Endothelial cell of umbilical vein (primary cell): ENCODE measurements around the gene DECR2. TPM values are rescaled to one million over a fixed set of nuclear protein-coding genes. Genes with fewer than 3 reads are reported as not detected.

Source experiments
- BruUV-seq: library from RNA; stranded (reverse); fragments of 400-500 nt; replicated peaks from 2 replicates; lab custom pipeline; 2021; lab: Mats Ljungman, UMichigan
- CTCF ChIA-PET: fragments of 300-600, 350-600 bp; sonication (Branson Sonifier 250); formaldehyde crosslinking; loops from one replicate; lab custom pipeline; 2021; ENCODE audit warnings: antibody characterized with exemption, inconsistent platforms; lab: Charles Lee
- POLR2A ChIA-PET: fragments of 300-600, 350-600 bp; sonication (Branson Sonifier 250); formaldehyde crosslinking; loops from one replicate; lab custom pipeline; 2021; ENCODE audit warnings: antibody characterized with exemption, inconsistent platforms; lab: Charles Lee
- DNase-seq: peaks from one replicate; pipeline ENCODE4 v3.0.0-alpha.2; 2011; ENCODE audit warnings: low read depth, low spot score
- FAIRE-seq: peaks from 2 replicates; lab custom pipeline; 2011; peaks lifted over from hg19 to GRCh38; lab: Jason Lieb, UNC
- H2AFZ ChIP-seq: 2 replicates; pipeline ENCODE4 v1.6.0; 2012; ENCODE audit warnings: low read depth, low read length, control low read depth, inconsistent platforms
- H3K27ac ChIP-seq: 2 replicates; pipeline ENCODE4 v1.5.1; 2011; ENCODE audit warnings: low read depth, mild to moderate bottlenecking, control low read depth, low read length, moderate library complexity; ENCODE audit not compliant: insufficient read depth
- H3K27me3 ChIP-seq, 2 experiments: 2 replicates each; pipeline versions ENCODE4 v1.6.0 to v1.6.1; 2011; ENCODE audit warnings: low read length in 2 of 2, mixed read lengths in 1 of 2; ENCODE audit not compliant: control insufficient read depth in 2 of 2, insufficient read depth in 2 of 2
- H3K36me3 ChIP-seq, 2 experiments: 2 replicates in 1 of 2; 3 replicates in 1 of 2; pipeline ENCODE4 v1.5.1; 2011; ENCODE audit warnings: low read length in 2 of 2, mild to moderate bottlenecking in 1 of 2, moderate library complexity in 1 of 2; ENCODE audit not compliant: control insufficient read depth in 2 of 2, insufficient read depth in 2 of 2; ENCODE audit errors: extremely low read depth in 1 of 2
- H3K4me1 ChIP-seq: 3 replicates; pipeline ENCODE4 v1.5.1; 2011; ENCODE audit warnings: mild to moderate bottlenecking, low read length; ENCODE audit not compliant: control insufficient read depth, insufficient read depth; ENCODE audit errors: extremely low read depth
- H3K4me2 ChIP-seq: 2 replicates; pipeline ENCODE4 v1.6.1; 2011; ENCODE audit warnings: low read length, control low read depth, mixed read lengths; ENCODE audit not compliant: insufficient read depth
- H3K4me3 ChIP-seq, 3 experiments: fragments of 200-600 bp in 1 of 3; sonication (generic), shearing (Covaris generic) in 1 of 3; replicated peaks in 1 of 3; 2 replicates each; pipeline ENCODE4 v1.5.1; 2011 to 2016; ENCODE audit warnings: control low read depth in 3 of 3, low read length in 3 of 3, mild to moderate bottlenecking in 2 of 3, inconsistent platforms in 1 of 3, low read depth in 1 of 3, moderate library complexity in 1 of 3; ENCODE audit not compliant: insufficient read depth in 1 of 3
- H3K79me2 ChIP-seq: 2 replicates; pipeline ENCODE4 v1.6.0; 2012; ENCODE audit warnings: low read length, inconsistent platforms; ENCODE audit not compliant: control insufficient read depth, insufficient read depth
- H3K9ac ChIP-seq: replicated peaks from 2 replicates; pipeline ENCODE3; 2011; ENCODE audit warnings: low read length, control low read depth; ENCODE audit not compliant: insufficient read depth; ENCODE audit errors: extremely low read depth
- H3K9me1 ChIP-seq: replicated peaks from 3 replicates; pipeline ENCODE4 v1.6.0; 2011; ENCODE audit warnings: mild to moderate bottlenecking, low read length; ENCODE audit not compliant: control insufficient read depth, insufficient read depth; ENCODE audit errors: extremely low read depth
- H3K9me3 ChIP-seq: replicated peaks from 2 replicates; pipeline ENCODE4 v1.5.1; 2012; ENCODE audit warnings: low read length, inconsistent platforms; ENCODE audit not compliant: control insufficient read depth, insufficient read depth
- H4K20me1 ChIP-seq: replicated peaks from 2 replicates; pipeline ENCODE3; 2011; ENCODE audit warnings: mild to moderate bottlenecking, low read length; ENCODE audit not compliant: control insufficient read depth, insufficient read depth; ENCODE audit errors: extremely low read depth
- CTCF ChIP-seq, 2 donors: IDR thresholded peaks; 1 replicate in 1 of 2; 2 replicates in 1 of 2; pipeline ENCODE4 v1.5.1; 2011; ENCODE audit warnings: low read length in 2 of 2, mild to moderate bottlenecking in 2 of 2, moderate library complexity in 2 of 2, control low read depth in 1 of 2, inconsistent platforms in 1 of 2, low read depth in 1 of 2; ENCODE audit not compliant: insufficient read depth in 1 of 2; ENCODE audit errors: extremely low read depth in 1 of 2
- EZH2 ChIP-seq: IDR thresholded peaks from 2 replicates; pipeline ENCODE4 v1.6.1; 2012; ENCODE audit warnings: borderline replicate concordance, low read depth, mild to moderate bottlenecking, moderate library complexity, low read length, inconsistent platforms; ENCODE audit not compliant: severe bottlenecking
- FOS ChIP-seq: IDR thresholded peaks from 2 replicates; pipeline ENCODE4 v1.6.1; 2011; ENCODE audit warnings: mild to moderate bottlenecking, low read length, moderate library complexity, borderline replicate concordance; ENCODE audit not compliant: insufficient read depth
- GATA2 ChIP-seq: IDR thresholded peaks from 2 replicates; pipeline ENCODE4 v1.7.0; 2011; ENCODE audit warnings: low read depth, mild to moderate bottlenecking, moderate library complexity, mixed read lengths, low read length; ENCODE audit not compliant: insufficient read length, insufficient read depth
- JUN ChIP-seq: IDR thresholded peaks from 2 replicates; pipeline ENCODE4 v1.6.1; 2011; ENCODE audit warnings: borderline replicate concordance, low read depth; ENCODE audit not compliant: insufficient read length, insufficient read depth
- MAX ChIP-seq: IDR thresholded peaks from 2 replicates; pipeline ENCODE4 v1.6.1; 2011; ENCODE audit not compliant: insufficient read depth, insufficient read length
- MYC ChIP-seq: IDR thresholded peaks from one replicate; pipeline ENCODE4 v1.6.1; 2011; ENCODE audit warnings: mild to moderate bottlenecking, low read depth, low read length
- POLR2A ChIP-seq: IDR thresholded peaks from 2 replicates; pipeline ENCODE4 v1.6.1; 2012; ENCODE audit warnings: low read depth, mild to moderate bottlenecking, control low read depth, low read length
- POLR2AphosphoS5 ChIP-seq: IDR thresholded peaks from 2 replicates; pipeline ENCODE4 v1.6.1; 2012; ENCODE audit warnings: low read depth, mild to moderate bottlenecking, control low read depth, low read length, moderate library complexity; ENCODE audit not compliant: insufficient read depth
- dilution Hi-C: fragments of 300-500 bp; cut with MboI; formaldehyde crosslinking; loops from one replicate; pipeline ENCODE4 v1.15.0; 2019; ENCODE audit warnings: low sequenced_read_pairs; ENCODE audit not compliant: extremely low pct_ligation_motif_present
- intact Hi-C: fragments of 100-400 bp; cut with micrococcal nuclease; formaldehyde crosslinking; loops from one replicate; pipeline ENCODE4 v1.10.0; 2022
- polyA plus RNA-seq, 4 experiments: library from polyadenylated mRNA; depleted of rRNA in 3 of 4; stranded (reverse) in 3 of 4; unstranded in 1 of 4; fragments of >200 nt; gene quantifications; 2 replicates each; pipeline versions ENCODE4 v1.2.1 to v1.2.3, GENCODE V29; 2011 to 2012; ENCODE audit warnings: missing spikeins in 1 of 4
- total RNA-seq: library from RNA; stranded (reverse); gene quantifications from 2 replicates; pipeline ENCODE4 v1.2.3, GENCODE V29; 2021

DECR2 gene
- total and polyA plus RNA-seq, 2 donors (not counting 3 experiments of a cell fraction or from before 2014, with no cell fraction given): 28.3 to 46.5 TPM

GRCh38 chr16:441447-441846, 39.8 kb downstream of the DECR2 start:
- FAIRE-seq (no peak), DNase-seq (no peak)
- Histone ChIP-seq H3K9me1 (no peaks in the 10 kb centered on the region), H3K36me3 (no peaks in the 10 kb centered on the region), H4K20me1 (no peaks in the 10 kb centered on the region), H3K4me3 (no peak overlapping the region), H3K79me2 (peaks cover 63% of the 10 kb centered on the region), H3K9ac (no peak overlapping the region), H3K4me2 (no peak overlapping the region), H3K27me3 (no peaks in the 10 kb centered on the region), H2AFZ (no peak overlapping the region), H3K4me1 (no peaks in the 10 kb centered on the region), H3K27ac (no peak overlapping the region), H3K9me3 (no peaks in the 10 kb centered on the region)
- CTCF ChIA-PET: no interaction called here
- POLR2A ChIA-PET: no interaction called here
- intact Hi-C loops (no loop called here), dilution Hi-C loops (no loop called here)
- no TSS peak for BruUV-seq
- no peak for TF ChIP-seq POLR2A
- TF ChIP-seq GATA2: no peak
- no peak for TF ChIP-seq POLR2AphosphoS5
- TF ChIP-seq JUN: no peak
- no peak for TF ChIP-seq CTCF (IDR thresholded peaks at IDR 0.05; ENCODE audit: extremely low read depth in 1 of 2, insufficient read depth in 1 of 2, low read depth in 1 of 2, low read length in 2 of 2)
- TF ChIP-seq MYC: no peak
- no peak for TF ChIP-seq EZH2
- no peak for TF ChIP-seq FOS
- TF ChIP-seq MAX: no peak
